Nephron (organoid): Measurements from ENCODE around the gene TMEM127.

Experiments used
- H3K27ac Mint-ChIP-seq, 3 experiments: 2 replicates each; pipeline ENCODE4 v1.8.0; 2020; ENCODE audit warnings: mixed read lengths in 3 of 3, mild to moderate bottlenecking in 2 of 3, moderate library complexity in 1 of 3
- H3K27me3 Mint-ChIP-seq: 2 replicates; pipeline ENCODE4 v1.8.0; 2021; ENCODE audit warnings: low read depth, mild to moderate bottlenecking, moderate library complexity, mixed read lengths
- H3K36me3 Mint-ChIP-seq: 2 replicates; pipeline ENCODE4 v1.8.0; 2020; ENCODE audit warnings: low read depth, mixed read lengths
- H3K4me1 Mint-ChIP-seq: 2 replicates; pipeline ENCODE4 v1.8.0; 2020; ENCODE audit warnings: mixed read lengths
- H3K4me3 Mint-ChIP-seq, 3 experiments: 2 replicates each; pipeline ENCODE4 v1.8.0; 2020; ENCODE audit warnings: mild to moderate bottlenecking in 3 of 3, mixed read lengths in 3 of 3, moderate library complexity in 2 of 3
- H3K9me3 Mint-ChIP-seq: 2 replicates; pipeline ENCODE4 v1.8.0; 2020; ENCODE audit warnings: mixed read lengths
- TF ChIP-seq, protein P1 (sequence below), 3 experiments: fragments of 200-600 bp; sonication (generic); IDR thresholded peaks; one replicate each; pipeline ENCODE4 v1.5.0; 2021; ENCODE audit warnings: antibody characterized with exemption in 3 of 3; ENCODE audit not compliant: unreplicated experiment in 3 of 3

The TMEM127 gene

DNA sequence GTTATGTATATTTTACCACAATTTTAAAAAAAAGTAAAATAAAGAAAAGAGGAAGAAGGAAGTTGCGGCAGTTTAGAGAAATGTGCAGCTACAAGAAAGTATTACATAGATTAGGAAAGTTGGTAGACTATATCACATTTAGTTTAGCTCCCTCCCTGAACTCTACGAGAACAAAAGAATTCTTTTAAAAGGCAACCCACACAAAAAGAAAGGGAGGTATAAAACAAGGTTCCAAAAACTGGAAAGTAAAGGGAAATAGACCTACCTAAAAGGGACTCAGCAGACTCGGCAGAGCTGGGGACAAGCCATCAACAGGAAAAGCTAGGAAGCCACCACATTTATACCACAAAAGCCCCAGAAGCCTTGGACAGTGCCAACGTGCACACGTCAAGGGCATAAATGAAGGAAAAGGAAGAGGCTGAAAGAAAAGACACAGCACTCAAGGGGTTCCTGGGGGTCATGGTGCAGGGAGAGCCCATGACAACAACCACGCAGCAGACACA lies 9.1 kb downstream of the TMEM127 start:
- Mint-ChIP-seq H3K4me3 (no peak overlapping the region), H3K36me3 (peaks cover 36% of the 10 kb centered on the region), H3K9me3 (no peaks in the 10 kb centered on the region), H3K4me1 (peaks cover 39% of the 10 kb centered on the region), H3K27ac (no peak overlapping the region), H3K27me3 (no peaks in the 10 kb centered on the region)
- TF ChIP-seq, protein P1, sequence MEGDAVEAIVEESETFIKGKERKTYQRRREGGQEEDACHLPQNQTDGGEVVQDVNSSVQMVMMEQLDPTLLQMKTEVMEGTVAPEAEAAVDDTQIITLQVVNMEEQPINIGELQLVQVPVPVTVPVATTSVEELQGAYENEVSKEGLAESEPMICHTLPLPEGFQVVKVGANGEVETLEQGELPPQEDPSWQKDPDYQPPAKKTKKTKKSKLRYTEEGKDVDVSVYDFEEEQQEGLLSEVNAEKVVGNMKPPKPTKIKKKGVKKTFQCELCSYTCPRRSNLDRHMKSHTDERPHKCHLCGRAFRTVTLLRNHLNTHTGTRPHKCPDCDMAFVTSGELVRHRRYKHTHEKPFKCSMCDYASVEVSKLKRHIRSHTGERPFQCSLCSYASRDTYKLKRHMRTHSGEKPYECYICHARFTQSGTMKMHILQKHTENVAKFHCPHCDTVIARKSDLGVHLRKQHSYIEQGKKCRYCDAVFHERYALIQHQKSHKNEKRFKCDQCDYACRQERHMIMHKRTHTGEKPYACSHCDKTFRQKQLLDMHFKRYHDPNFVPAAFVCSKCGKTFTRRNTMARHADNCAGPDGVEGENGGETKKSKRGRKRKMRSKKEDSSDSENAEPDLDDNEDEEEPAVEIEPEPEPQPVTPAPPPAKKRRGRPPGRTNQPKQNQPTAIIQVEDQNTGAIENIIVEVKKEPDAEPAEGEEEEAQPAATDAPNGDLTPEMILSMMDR (IDR thresholded peaks at IDR 0.05; ENCODE audit: unreplicated experiment in 3 of 3): no peak

DNA sequence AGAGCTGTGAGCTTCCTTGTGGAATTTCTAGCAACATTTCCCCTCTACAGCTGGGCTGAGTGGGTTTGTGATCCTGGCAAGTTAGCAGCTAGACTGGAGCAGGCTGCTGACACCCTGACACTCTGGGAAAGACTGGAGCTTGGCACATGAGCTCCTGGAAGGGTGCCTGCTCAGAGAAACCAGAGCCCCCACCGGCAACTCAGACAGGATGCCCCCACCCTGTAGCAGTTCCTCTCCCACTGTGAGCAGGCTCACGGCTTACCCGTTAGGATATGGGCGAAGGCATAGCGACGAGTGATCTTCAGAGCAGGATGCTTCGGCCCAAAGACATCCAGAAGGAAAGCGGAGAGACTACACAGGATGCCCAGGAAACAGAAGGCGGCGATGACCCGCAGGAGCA lies 11.2 kb downstream of the TMEM127 start:
- Mint-ChIP-seq H3K9me3 (no peaks in the 10 kb centered on the region), H3K27me3 (no peaks in the 10 kb centered on the region), H3K4me3 (no peak overlapping the region), H3K27ac (no peak overlapping the region), H3K36me3 (peaks cover 45% of the 10 kb centered on the region), H3K4me1 (peaks cover 40% of the 10 kb centered on the region)
- TF ChIP-seq, protein P1 (IDR thresholded peaks at IDR 0.05; ENCODE audit: unreplicated experiment in 3 of 3): no peak

DNA sequence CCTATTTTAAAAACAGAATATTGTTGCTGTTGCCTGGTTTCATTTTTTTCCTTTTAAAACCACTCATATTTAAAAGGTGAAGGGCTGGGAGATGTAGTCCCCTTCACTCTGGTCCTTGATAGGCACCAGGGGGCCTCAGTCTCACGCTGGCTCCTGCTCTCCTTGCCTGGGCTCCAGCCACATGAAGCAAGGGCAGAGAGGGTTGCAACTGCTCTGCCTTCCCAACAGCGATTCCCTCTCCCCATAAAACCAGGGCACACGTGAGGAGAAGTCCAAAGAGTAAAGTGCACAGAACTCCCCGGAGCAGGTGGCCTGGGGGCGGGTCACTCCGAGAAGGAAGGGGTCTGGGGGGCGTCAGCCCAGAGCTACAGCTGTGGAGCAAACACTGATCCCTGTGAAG lies 12.8 kb downstream of the TMEM127 start:
- H3K4me3 Mint-ChIP-seq: no peak overlapping the region
- TF ChIP-seq, protein P1 (IDR thresholded peaks at IDR 0.05; ENCODE audit: unreplicated experiment in 3 of 3): peak in 1 of 3 experiments; percentile 7
- no peaks in the 10 kb centered on the region for H3K27me3 Mint-ChIP-seq
- H3K36me3 Mint-ChIP-seq: peaks cover 41% of the 10 kb centered on the region
- H3K9me3 Mint-ChIP-seq: no peaks in the 10 kb centered on the region
- H3K4me1 Mint-ChIP-seq: peaks cover 29% of the 10 kb centered on the region
- H3K27ac Mint-ChIP-seq: no peak overlapping the region

DNA sequence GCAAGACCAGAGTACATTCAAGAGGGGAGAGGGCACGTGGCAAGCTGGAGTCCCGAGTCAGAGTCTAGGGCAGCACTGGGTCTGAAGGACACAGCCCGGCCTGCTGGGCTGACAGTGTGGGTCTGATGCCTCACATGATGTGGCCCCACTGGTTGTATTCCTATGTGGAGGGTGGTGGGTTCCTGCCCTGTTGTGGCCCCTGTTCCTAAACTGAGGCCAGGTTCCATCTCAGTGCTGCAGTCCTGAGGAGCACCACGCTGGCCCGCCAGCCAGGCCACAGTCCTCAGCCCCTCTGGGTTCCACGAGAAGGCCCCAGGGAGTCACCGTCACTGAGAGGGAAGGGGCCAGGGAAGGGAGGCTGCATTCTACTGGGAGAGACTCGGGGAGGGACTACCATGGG lies 13.3 kb downstream of the TMEM127 start:
- Mint-ChIP-seq H3K27me3 (no peaks in the 10 kb centered on the region), H3K4me3 (no peak overlapping the region), H3K9me3 (no peaks in the 10 kb centered on the region), H3K4me1 (peaks cover 34% of the 10 kb centered on the region), H3K36me3 (peaks cover 41% of the 10 kb centered on the region), H3K27ac (no peak overlapping the region)
- TF ChIP-seq, protein P1 (IDR thresholded peaks at IDR 0.05; ENCODE audit: unreplicated experiment in 3 of 3): no peak

DNA sequence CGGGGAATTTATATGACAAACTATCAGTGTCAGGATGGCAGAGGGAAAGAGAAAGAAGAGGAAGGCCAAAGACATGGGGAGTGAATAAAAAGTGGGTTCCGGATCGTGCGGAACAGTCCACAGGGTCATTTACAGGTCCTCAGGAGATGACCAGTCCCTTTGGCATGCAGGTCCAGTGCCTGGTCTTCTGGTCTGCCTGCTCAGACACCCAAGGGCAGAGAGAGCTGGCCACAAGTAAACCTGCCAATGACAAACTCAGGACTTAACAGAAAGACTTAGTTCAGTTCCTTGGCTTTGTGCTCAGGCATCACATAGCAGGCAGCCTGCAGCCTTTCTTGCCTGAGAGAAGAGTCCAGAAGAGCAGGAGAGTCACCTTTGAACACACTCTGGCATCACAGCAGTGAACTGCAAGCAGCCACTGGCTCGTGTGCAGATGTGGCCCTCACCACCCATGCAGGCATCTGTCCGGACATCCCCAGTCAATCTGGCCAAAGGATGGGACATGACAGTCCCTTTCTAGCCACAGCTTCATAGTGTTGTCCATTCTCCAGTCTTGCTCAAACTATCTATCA lies 14.0 kb downstream of the TMEM127 start:
- peaks cover 37% of the 10 kb centered on the region for H3K4me1 Mint-ChIP-seq
- peak overlapping the region; percentile 39 to 78 (median 76) for H3K27ac Mint-ChIP-seq
- H3K9me3 Mint-ChIP-seq: no peaks in the 10 kb centered on the region
- no peaks in the 10 kb centered on the region for H3K27me3 Mint-ChIP-seq
- no peak overlapping the region for H3K4me3 Mint-ChIP-seq
- peaks cover 40% of the 10 kb centered on the region for H3K36me3 Mint-ChIP-seq
- TF ChIP-seq, protein P1 (IDR thresholded peaks at IDR 0.05; ENCODE audit: unreplicated experiment in 3 of 3): no peak

DNA sequence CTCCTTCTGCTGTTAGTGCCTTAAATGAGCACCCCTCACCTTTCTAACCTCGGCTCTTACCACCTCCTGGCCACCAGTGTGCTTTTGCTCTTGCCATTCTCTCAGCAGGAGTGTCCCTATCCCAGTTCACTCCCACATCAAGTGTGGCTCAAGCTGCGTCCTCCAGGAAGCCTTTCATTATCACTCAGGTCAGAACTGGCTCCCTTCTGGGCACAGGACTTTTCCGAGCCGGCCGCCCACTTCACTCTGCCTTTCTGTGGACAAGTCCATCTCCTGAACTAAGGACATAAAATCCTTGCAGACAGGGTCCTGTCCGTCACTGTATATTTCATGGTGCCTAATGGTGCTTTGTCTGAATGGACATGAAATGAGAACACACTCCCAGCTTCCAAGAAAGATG lies 15.6 kb downstream of the TMEM127 start:
- Mint-ChIP-seq H3K4me1 (peaks cover 35% of the 10 kb centered on the region), H3K36me3 (peaks cover 37% of the 10 kb centered on the region), H3K27ac (peak overlapping the region; percentile 3 to 79 (median 68)), H3K27me3 (no peaks in the 10 kb centered on the region), H3K9me3 (no peaks in the 10 kb centered on the region), H3K4me3 (no peak overlapping the region)
- TF ChIP-seq, protein P1 (IDR thresholded peaks at IDR 0.05; ENCODE audit: unreplicated experiment in 3 of 3): no peak
